Neural cell (in vitro differentiated cells): Measurements from ENCODE around the gene PLK3.

Experiments
- RAD21 ChIP-seq: fragments of 450-650 bp; conservative IDR thresholded peaks from 2 replicates; pipeline ENCODE4 v1.6.1; 2014; ENCODE audit warnings: antibody characterized with exemption, mild to moderate bottlenecking, moderate library complexity
- SMC3 ChIP-seq: fragments of 450-650 bp; conservative IDR thresholded peaks from 2 replicates; pipeline ENCODE4 v1.6.1; 2014; ENCODE audit warnings: antibody characterized with exemption, mild to moderate bottlenecking, moderate library complexity; ENCODE audit not compliant: poor library complexity
- TF ChIP-seq, protein P1 (sequence below): fragments of 450-650 bp; IDR thresholded peaks from 2 replicates; pipeline ENCODE4 v1.5.1; 2014; ENCODE audit warnings: antibody characterized with exemption, mild to moderate bottlenecking, moderate library complexity; ENCODE audit not compliant: poor library complexity, severe bottlenecking

DNA sequence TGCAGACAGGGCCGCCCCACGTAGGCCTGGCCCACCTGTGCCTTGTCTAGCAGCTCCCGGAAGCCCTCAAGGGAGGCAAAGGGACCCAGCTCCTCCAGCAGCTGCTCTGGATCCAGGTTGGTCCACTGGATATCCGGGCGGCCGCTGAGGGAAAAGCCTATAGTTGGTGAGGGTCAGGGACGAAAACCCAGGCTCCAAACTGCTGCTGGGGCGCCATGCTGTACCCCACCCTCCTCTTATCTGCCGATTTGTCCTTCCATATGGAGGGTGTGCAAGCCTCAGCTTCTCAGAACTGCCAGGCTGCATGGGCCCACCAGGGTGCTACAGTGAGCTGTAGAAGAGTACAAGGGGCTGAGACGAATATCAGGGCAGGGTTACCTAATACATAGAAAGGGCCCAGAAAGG is 30.7 kb downstream of the PLK3 start:
- TF ChIP-seq, protein P1, sequence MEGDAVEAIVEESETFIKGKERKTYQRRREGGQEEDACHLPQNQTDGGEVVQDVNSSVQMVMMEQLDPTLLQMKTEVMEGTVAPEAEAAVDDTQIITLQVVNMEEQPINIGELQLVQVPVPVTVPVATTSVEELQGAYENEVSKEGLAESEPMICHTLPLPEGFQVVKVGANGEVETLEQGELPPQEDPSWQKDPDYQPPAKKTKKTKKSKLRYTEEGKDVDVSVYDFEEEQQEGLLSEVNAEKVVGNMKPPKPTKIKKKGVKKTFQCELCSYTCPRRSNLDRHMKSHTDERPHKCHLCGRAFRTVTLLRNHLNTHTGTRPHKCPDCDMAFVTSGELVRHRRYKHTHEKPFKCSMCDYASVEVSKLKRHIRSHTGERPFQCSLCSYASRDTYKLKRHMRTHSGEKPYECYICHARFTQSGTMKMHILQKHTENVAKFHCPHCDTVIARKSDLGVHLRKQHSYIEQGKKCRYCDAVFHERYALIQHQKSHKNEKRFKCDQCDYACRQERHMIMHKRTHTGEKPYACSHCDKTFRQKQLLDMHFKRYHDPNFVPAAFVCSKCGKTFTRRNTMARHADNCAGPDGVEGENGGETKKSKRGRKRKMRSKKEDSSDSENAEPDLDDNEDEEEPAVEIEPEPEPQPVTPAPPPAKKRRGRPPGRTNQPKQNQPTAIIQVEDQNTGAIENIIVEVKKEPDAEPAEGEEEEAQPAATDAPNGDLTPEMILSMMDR, result no peak
- TF ChIP-seq SMC3, result no peak
- TF ChIP-seq RAD21, result no peak
